ENCODE results near the gene FUT9.

The FUT9 gene

GRCh38 chr6:96094077-96094476, 78.3 kb downstream of the FUT9 start:
- Histone ChIP-seq H3K27me3 (replicated peaks; ENCODE audit: control insufficient read depth, insufficient read depth, low read length) (no peaks in the 10 kb centered on the region), H3K4me3 (replicated peaks; ENCODE audit: low read depth, low read length) (no peak overlapping the region), H3K36me3 (ENCODE audit: control insufficient read depth, insufficient read depth, low read length) (no peaks in the 10 kb centered on the region)
- no peak for DNase-seq (ENCODE audit: extremely low read depth, insufficient read length)
- TF ChIP-seq CTCF (IDR thresholded peaks at IDR 0.05; ENCODE audit: insufficient read depth, low read length, poor library complexity, severe bottlenecking), result no peak

- no peaks in the 10 kb centered on the region for H3K36me3 ChIP-seq (ENCODE audit: control insufficient read depth, insufficient read depth, low read length)
- no peaks in the 10 kb centered on the region for H3K27me3 ChIP-seq (replicated peaks; ENCODE audit: control insufficient read depth, insufficient read depth, low read length)
- no peak for TF ChIP-seq CTCF (IDR thresholded peaks at IDR 0.05; ENCODE audit: insufficient read depth, low read length, poor library complexity, severe bottlenecking)
- no peak overlapping the region for H3K4me3 ChIP-seq (replicated peaks; ENCODE audit: low read depth, low read length)
- DNase-seq (ENCODE audit: extremely low read depth, insufficient read length), result no peak
Measured at GRCh38 chr6:96099069-96099468, 83.3 kb downstream of the FUT9 start.

DNA sequence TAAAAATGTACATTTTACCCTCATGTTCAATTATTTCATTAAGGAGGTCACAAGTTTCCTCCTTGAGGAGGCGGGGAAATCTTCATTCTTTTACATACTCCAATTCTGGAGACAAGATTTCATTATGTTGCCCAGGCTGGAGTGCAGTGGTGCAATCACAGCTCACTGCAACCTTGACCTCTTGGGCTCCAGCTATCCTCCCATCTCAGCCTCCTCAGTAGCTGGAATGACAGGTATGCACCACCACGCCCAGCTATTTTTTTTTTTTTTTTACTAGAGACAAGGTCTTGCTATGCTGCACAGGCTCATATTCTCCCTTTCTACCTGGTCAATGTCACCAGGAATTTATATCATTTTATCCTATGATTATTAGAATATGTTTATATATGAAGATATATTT, 85.8 kb downstream of the FUT9 start:
- no peak for TF ChIP-seq CTCF (IDR thresholded peaks at IDR 0.05; ENCODE audit: insufficient read depth, low read length, poor library complexity, severe bottlenecking)

GRCh38 chr6:96104910-96105309, 89.1 kb downstream of the FUT9 start:
- H3K4me3 ChIP-seq (replicated peaks; ENCODE audit: low read depth, low read length), result no peak overlapping the region
- TF ChIP-seq CTCF (IDR thresholded peaks at IDR 0.05; ENCODE audit: insufficient read depth, low read length, poor library complexity, severe bottlenecking), result no peak
- no peaks in the 10 kb centered on the region for H3K27me3 ChIP-seq (replicated peaks; ENCODE audit: control insufficient read depth, insufficient read depth, low read length)
- no peak for DNase-seq (ENCODE audit: extremely low read depth, insufficient read length)
- H3K36me3 ChIP-seq (ENCODE audit: control insufficient read depth, insufficient read depth, low read length), result no peaks in the 10 kb centered on the region

More for the DNA sequence above, 85.8 kb downstream of the FUT9 start:
- DNase-seq (ENCODE audit: extremely low read depth, insufficient read length), result no peak
- no peaks in the 10 kb centered on the region for H3K36me3 ChIP-seq (ENCODE audit: control insufficient read depth, insufficient read depth, low read length)
- H3K4me3 ChIP-seq (replicated peaks; ENCODE audit: low read depth, low read length), result no peak overlapping the region
- no peaks in the 10 kb centered on the region for H3K27me3 ChIP-seq (replicated peaks; ENCODE audit: control insufficient read depth, insufficient read depth, low read length)

DNA sequence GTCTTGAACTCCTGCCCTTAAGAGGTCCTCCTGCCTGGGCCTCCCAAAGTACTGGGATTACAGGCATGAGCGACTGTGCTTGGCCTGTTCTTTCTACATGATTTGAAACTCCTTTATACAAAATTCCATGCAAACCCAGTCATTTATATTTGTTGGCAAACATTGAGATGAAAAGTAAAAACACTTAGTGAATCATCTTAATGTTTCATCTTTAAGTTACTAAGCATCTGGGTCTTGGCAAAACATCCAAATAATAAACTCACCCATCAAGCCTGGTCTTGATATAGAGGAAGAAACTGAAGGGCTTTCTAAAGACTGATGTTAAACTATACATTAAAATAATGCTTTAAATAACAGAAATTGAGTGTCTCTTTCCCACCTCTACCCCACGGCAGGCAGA, 95.1 kb downstream of the FUT9 start:
- TF ChIP-seq CTCF (IDR thresholded peaks at IDR 0.05; ENCODE audit: insufficient read depth, low read length, poor library complexity, severe bottlenecking), result no peak
- no peaks in the 10 kb centered on the region for H3K36me3 ChIP-seq (ENCODE audit: control insufficient read depth, insufficient read depth, low read length)
- H3K27me3 ChIP-seq (replicated peaks; ENCODE audit: control insufficient read depth, insufficient read depth, low read length), result no peaks in the 10 kb centered on the region
- no peak for DNase-seq (ENCODE audit: extremely low read depth, insufficient read length)
- H3K4me3 ChIP-seq (replicated peaks; ENCODE audit: low read depth, low read length), result no peak overlapping the region

DNA sequence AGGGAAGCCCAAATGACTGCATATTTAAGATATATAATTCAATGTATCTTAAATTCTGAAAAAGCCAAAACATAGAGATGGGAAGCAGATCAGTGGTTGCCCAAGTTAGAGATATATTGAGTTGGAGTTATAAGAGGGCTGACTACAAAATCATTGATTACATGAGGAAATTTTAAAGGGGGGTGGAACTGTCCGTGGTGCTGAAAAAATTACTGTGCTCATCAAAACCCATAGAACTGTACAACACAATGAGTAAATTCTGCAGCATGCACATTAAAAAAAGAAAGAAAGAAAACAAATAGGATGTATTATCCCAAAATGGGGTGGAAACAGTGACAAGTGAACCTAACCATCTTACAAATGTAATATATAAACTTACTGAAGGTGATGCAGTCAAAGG, 100.9 kb downstream of the FUT9 start:
- Histone ChIP-seq H3K4me3 (replicated peaks; ENCODE audit: low read depth, low read length) (no peak overlapping the region), H3K36me3 (ENCODE audit: control insufficient read depth, insufficient read depth, low read length) (no peaks in the 10 kb centered on the region), H3K27me3 (replicated peaks; ENCODE audit: control insufficient read depth, insufficient read depth, low read length) (no peaks in the 10 kb centered on the region)
- no peak for TF ChIP-seq CTCF (IDR thresholded peaks at IDR 0.05; ENCODE audit: insufficient read depth, low read length, poor library complexity, severe bottlenecking)
- no peak for DNase-seq (ENCODE audit: extremely low read depth, insufficient read length)
